SKM-1 treated with dmso at 0.1 percent for 144 hours (cell line): ENCODE results near the gene SESTD1.
A peak's percentile ranks its signal among the peaks of the same experiment; 100 is the strongest.
"Not testable (repeated sequence)": the region's sequence is repeated elsewhere in the genome, so short reads cannot be mapped to it uniquely, and the experiment has no call there.

Source experiments
- DNase-seq: peaks from one replicate; lab custom pipeline; 2025; ENCODE audit not compliant: unreplicated experiment; lab: John Stamatoyannopoulos, UW

The SESTD1 gene

GRCh38 chr2:179107737-179108136 is 156.9 kb downstream of the SESTD1 start:
- DNase-seq: no peak

GRCh38 chr2:179106676-179107428 is 157.8 kb downstream of the SESTD1 start:
- DNase-seq: peak; percentile 40

GRCh38 chr2:179106342-179106675 is 158.3 kb downstream of the SESTD1 start:
- DNase-seq: no peak

GRCh38 chr2:179104736-179105135 is 159.9 kb downstream of the SESTD1 start:
- peak; percentile 50 for DNase-seq

- DNase-seq: no peak
These were observed 166.4 kb downstream of the SESTD1 start for GRCh38 chr2:179098080-179098689.

GRCh38 chr2:179097131-179097530 is 167.5 kb downstream of the SESTD1 start:
- no peak for DNase-seq

GRCh38 chr2:179096090-179096489 is 168.5 kb downstream of the SESTD1 start:
- DNase-seq: peak; percentile 40

GRCh38 chr2:179092912-179093311 is 171.7 kb downstream of the SESTD1 start:
- not testable (repeated sequence) for DNase-seq

GRCh38 chr2:179082697-179083096 is 181.9 kb downstream of the SESTD1 start:
- DNase-seq: no peak

GRCh38 chr2:179081954-179082353 is 182.7 kb downstream of the SESTD1 start:
- DNase-seq: no peak

GRCh38 chr2:179072527-179072926 is 192.1 kb downstream of the SESTD1 start:
- DNase-seq: no peak

- DNase-seq: no peak
These were observed 192.7 kb downstream of the SESTD1 start for GRCh38 chr2:179071810-179072355.

- DNase-seq: no peak
These were observed 193.7 kb downstream of the SESTD1 start for GRCh38 chr2:179070895-179071294.

- DNase-seq: no peak
These were observed 194.9 kb downstream of the SESTD1 start for GRCh38 chr2:179069685-179070084.

- no peak for DNase-seq
These were observed 195.5 kb downstream of the SESTD1 start for GRCh38 chr2:179068991-179069643.

GRCh38 chr2:179059026-179059700 is 205.5 kb downstream of the SESTD1 start:
- DNase-seq: no peak

- no peak for DNase-seq
These were observed 206.9 kb downstream of the SESTD1 start for GRCh38 chr2:179057737-179058136.

- DNase-seq: not testable (repeated sequence)
These were observed 211.1 kb downstream of the SESTD1 start for GRCh38 chr2:179053568-179053967.
